ENCODE data around the gene MRTFA.

DNA sequence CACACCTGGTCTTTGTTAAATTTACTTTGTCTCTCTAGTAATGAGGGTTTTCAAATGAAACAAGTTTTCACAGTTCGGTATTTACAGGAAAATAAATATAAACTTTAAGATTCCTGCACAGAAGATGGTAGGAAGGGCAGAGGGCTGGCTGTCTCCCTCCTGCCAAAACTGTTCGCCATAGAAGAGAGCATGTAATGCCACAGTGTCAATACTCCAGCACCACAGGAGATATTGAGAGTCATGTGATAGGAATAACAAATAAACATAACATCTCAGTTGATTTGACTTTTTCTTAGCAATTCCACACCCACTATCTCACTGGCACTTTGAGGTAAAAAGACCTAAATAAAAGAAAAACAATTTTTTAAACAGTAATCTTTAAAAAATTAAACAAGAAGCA is 100.9 kb downstream of the MRTFA start:
- TF ChIP-seq CTCF (IDR thresholded peaks at IDR 0.05) (no peak), POLR2A (IDR thresholded peaks at IDR 0.05) (no peak)

All from esophagus squamous epithelium (tissue), 4 donors.